Natural killer cell (primary cell): ENCODE data around the gene CREB5. TPM values are rescaled to one million over a fixed set of nuclear protein-coding genes. Genes with fewer than 3 reads are reported as not detected.

ENCODE experiments used
- ATAC-seq, 3 donors: fragments of 150-1000 bp in 2 of 3; fragments of 200-7000 bp in 1 of 3; cut with Tn5 transposase; 1 replicate in 1 of 3; 2 replicates in 2 of 3; pipeline ENCODE4 v1.10.0; 2021; ENCODE audit warnings: mild to moderate bottlenecking in 2 of 3, moderate library complexity in 2 of 3
- DNase-seq, 2 donors: peaks; one replicate each; pipeline versions ENCODE4 v3.0.0 to v3.0.0-alpha.2; 2013 to 2021; ENCODE audit warnings: mixed read lengths in 1 of 2
- H3K27ac ChIP-seq: one replicate; pipeline ENCODE4 v1.5.1; 2013; ENCODE audit warnings: mild to moderate bottlenecking, low read length
- H3K27me3 ChIP-seq: one replicate; pipeline ENCODE4 v1.6.1; 2013; ENCODE audit warnings: low read length; ENCODE audit not compliant: control insufficient read depth, insufficient read depth
- H3K36me3 ChIP-seq: one replicate; pipeline ENCODE4 v1.6.1; 2013; ENCODE audit warnings: low read length; ENCODE audit not compliant: control insufficient read depth, insufficient read depth
- H3K4me1 ChIP-seq: one replicate; pipeline ENCODE4 v1.6.1; 2013; ENCODE audit warnings: low read length; ENCODE audit not compliant: control insufficient read depth, insufficient read depth
- H3K4me3 ChIP-seq: one replicate; pipeline ENCODE4 v1.5.1; 2013; ENCODE audit warnings: low read length
- H3K9me3 ChIP-seq: one replicate; pipeline ENCODE4 v1.6.1; 2013; ENCODE audit warnings: low read length; ENCODE audit not compliant: control insufficient read depth, insufficient read depth
- H3K27ac Mint-ChIP-seq, 2 donors: one replicate each; pipeline ENCODE4 v1.8.0; 2022; ENCODE audit warnings: mild to moderate bottlenecking in 2 of 2, mixed read lengths in 2 of 2, moderate library complexity in 1 of 2
- H3K27me3 Mint-ChIP-seq, 2 donors: one replicate each; pipeline ENCODE4 v1.8.0; 2022; ENCODE audit warnings: low read depth in 2 of 2, mixed read lengths in 2 of 2
- H3K36me3 Mint-ChIP-seq: one replicate; pipeline ENCODE4 v1.8.0; 2022; ENCODE audit warnings: mixed read lengths
- H3K4me1 Mint-ChIP-seq, 2 donors: one replicate each; pipeline ENCODE4 v1.8.0; 2022; ENCODE audit warnings: mixed read lengths in 2 of 2
- H3K4me3 Mint-ChIP-seq: one replicate; pipeline ENCODE4 v1.8.0; 2022; ENCODE audit warnings: mild to moderate bottlenecking, moderate library complexity, mixed read lengths
- H3K9me3 Mint-ChIP-seq, 2 donors: one replicate each; pipeline ENCODE4 v1.8.0; 2022; ENCODE audit warnings: mixed read lengths in 2 of 2
- WGBS: methylation state at CpG from one replicate; pipeline ENCODE4 v1.1.7; 2013; ENCODE audit warnings: missing lambda C conversion rate; ENCODE audit not compliant: insufficient coverage; 5-methylcytosine and 5-hydroxymethylcytosine counted together
- intact Hi-C: fragments of 100-400 bp; cut with micrococcal nuclease; formaldehyde crosslinking; loops from one replicate; pipeline ENCODE4 v1.14.2; 2022
- total RNA-seq, 4 donors: library from RNA; stranded (reverse); fragments of 120-200 nt in 1 of 4; gene quantifications; one replicate each; pipeline versions ENCODE4 v1.2.3 to v1.2.4, GENCODE V29; 2013 to 2022
- TF ChIP-seq, protein P1 (sequence below): fragments of 200-600 bp; IDR thresholded peaks from one replicate; pipeline ENCODE4 v1.8.0; 2022; ENCODE audit warnings: antibody characterized with exemption

The CREB5 gene
- total RNA-seq, 3 donors from 2014 or later (not counting 1 experiment from before 2014, with no cell fraction given): 0.52 to 7.0 (median 0.89) TPM

- Histone ChIP-seq H3K9me3 (no peaks in the 10 kb centered on the region), H3K36me3 (no peaks in the 10 kb centered on the region), H3K4me3 (no peak overlapping the region), H3K27me3 (no peaks in the 10 kb centered on the region), H3K27ac (no peak overlapping the region), H3K4me1 (no peaks in the 10 kb centered on the region)
- 87% methylated on average over 3 of the region's 3 CpGs for WGBS
- Mint-ChIP-seq H3K4me1 (no peaks in the 10 kb centered on the region), H3K9me3 (no peaks in the 10 kb centered on the region), H3K4me3 (no peak overlapping the region), H3K27ac (no peak overlapping the region), H3K36me3 (no peaks in the 10 kb centered on the region), H3K27me3 (peaks cover 10 to 55% of the 10 kb centered on the region in 2 donors)
- intact Hi-C loops: no loop called here
- ATAC-seq: no peak
- no peak for DNase-seq
- TF ChIP-seq, protein P1, sequence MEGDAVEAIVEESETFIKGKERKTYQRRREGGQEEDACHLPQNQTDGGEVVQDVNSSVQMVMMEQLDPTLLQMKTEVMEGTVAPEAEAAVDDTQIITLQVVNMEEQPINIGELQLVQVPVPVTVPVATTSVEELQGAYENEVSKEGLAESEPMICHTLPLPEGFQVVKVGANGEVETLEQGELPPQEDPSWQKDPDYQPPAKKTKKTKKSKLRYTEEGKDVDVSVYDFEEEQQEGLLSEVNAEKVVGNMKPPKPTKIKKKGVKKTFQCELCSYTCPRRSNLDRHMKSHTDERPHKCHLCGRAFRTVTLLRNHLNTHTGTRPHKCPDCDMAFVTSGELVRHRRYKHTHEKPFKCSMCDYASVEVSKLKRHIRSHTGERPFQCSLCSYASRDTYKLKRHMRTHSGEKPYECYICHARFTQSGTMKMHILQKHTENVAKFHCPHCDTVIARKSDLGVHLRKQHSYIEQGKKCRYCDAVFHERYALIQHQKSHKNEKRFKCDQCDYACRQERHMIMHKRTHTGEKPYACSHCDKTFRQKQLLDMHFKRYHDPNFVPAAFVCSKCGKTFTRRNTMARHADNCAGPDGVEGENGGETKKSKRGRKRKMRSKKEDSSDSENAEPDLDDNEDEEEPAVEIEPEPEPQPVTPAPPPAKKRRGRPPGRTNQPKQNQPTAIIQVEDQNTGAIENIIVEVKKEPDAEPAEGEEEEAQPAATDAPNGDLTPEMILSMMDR: no peak
Measured at GRCh38 chr7:28767356-28767755, 355.0 kb downstream of the CREB5 start.

- H3K36me3 ChIP-seq: no peaks in the 10 kb centered on the region
- Mint-ChIP-seq H3K27me3 (peaks cover 10 to 56% of the 10 kb centered on the region in 2 donors), H3K4me3 (no peak overlapping the region), H3K27ac (no peak overlapping the region), H3K9me3 (no peaks in the 10 kb centered on the region), H3K4me1 (no peaks in the 10 kb centered on the region), H3K36me3 (no peaks in the 10 kb centered on the region)
- no peaks in the 10 kb centered on the region for H3K4me1 ChIP-seq
- intact Hi-C loops: no loop called here
- no peak for ATAC-seq
- whole genome bisulfite sequencing: no CpG with 5 or more reads among the region's 1 CpG
- H3K9me3 ChIP-seq: no peaks in the 10 kb centered on the region
- no peak overlapping the region for H3K4me3 ChIP-seq
- no peak overlapping the region for H3K27ac ChIP-seq
- H3K27me3 ChIP-seq: no peaks in the 10 kb centered on the region
- TF ChIP-seq, protein P1: no peak
- no peak for DNase-seq
Measured at GRCh38 chr7:28768577-28769147, 356.3 kb downstream of the CREB5 start.

- H3K4me3 Mint-ChIP-seq: no peak overlapping the region
- H3K27me3 ChIP-seq: no peaks in the 10 kb centered on the region
- H3K27ac Mint-ChIP-seq: no peak overlapping the region
- TF ChIP-seq, protein P1: no peak
- H3K9me3 Mint-ChIP-seq: no peaks in the 10 kb centered on the region
- H3K4me1 ChIP-seq: no peaks in the 10 kb centered on the region
- intact Hi-C loops: no loop called here
- ATAC-seq (no peak), DNase-seq (no peak)
- H3K9me3 ChIP-seq: no peaks in the 10 kb centered on the region
- no peaks in the 10 kb centered on the region for H3K4me1 Mint-ChIP-seq
- no peak overlapping the region for H3K4me3 ChIP-seq
- H3K36me3 Mint-ChIP-seq: no peaks in the 10 kb centered on the region
- H3K27ac ChIP-seq: no peak overlapping the region
- 85% methylated on average over 14 of the region's 14 CpGs for WGBS
- no peaks in the 10 kb centered on the region for H3K36me3 ChIP-seq
- H3K27me3 Mint-ChIP-seq: peaks cover 10 to 55% of the 10 kb centered on the region in 2 donors
Measured at GRCh38 chr7:28771906-28772622, 359.7 kb downstream of the CREB5 start.
